Thyroid gland (tissue), 4 donors: ENCODE data around the gene RBM19.

Experiments used
- POLR2A ChIP-seq, 2 donors: fragments of 450-650 bp; IDR thresholded peaks; one replicate each; pipeline ENCODE4 v1.6.1; 2017; ENCODE audit warnings: antibody characterized with exemption in 2 of 2, mild to moderate bottlenecking in 2 of 2, moderate library complexity in 1 of 2
- TF ChIP-seq, protein P1 (sequence below), 6 experiments: fragments of 200-600 bp in 3 of 6; fragments of 450-650 bp in 3 of 6; sonication (generic) in 3 of 6; IDR thresholded peaks; one replicate each; pipeline ENCODE4 v1.5.1; 2016 to 2019; ENCODE audit warnings: antibody characterized with exemption in 6 of 6, mild to moderate bottlenecking in 2 of 6, inconsistent platforms in 1 of 6, moderate library complexity in 1 of 6

DNA sequence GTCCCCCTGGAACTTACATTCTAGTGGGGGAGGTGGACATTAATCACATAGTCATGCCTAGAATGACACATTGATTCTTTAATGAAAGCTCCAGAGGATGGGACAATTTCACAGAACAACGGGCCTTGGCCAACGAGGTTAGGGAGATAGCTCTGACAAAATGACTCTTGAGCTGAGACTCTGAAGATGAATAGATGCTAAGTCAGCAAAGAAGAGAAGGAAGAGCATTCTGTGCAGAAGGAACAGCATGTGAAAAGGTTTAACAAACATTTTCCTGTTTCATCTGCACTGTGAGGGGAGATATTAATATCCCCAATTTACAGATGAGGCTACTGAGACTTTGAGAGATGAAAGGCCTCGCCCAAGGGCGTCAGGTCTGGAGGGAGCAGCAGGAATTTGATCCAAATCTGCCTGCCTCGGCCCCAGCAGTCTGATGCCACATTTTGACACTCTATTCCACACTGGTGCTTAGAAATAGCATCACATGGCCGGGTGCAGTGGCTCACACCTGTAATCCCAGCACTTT lies 193.6 kb downstream of the RBM19 start:
- TF ChIP-seq, protein P1, sequence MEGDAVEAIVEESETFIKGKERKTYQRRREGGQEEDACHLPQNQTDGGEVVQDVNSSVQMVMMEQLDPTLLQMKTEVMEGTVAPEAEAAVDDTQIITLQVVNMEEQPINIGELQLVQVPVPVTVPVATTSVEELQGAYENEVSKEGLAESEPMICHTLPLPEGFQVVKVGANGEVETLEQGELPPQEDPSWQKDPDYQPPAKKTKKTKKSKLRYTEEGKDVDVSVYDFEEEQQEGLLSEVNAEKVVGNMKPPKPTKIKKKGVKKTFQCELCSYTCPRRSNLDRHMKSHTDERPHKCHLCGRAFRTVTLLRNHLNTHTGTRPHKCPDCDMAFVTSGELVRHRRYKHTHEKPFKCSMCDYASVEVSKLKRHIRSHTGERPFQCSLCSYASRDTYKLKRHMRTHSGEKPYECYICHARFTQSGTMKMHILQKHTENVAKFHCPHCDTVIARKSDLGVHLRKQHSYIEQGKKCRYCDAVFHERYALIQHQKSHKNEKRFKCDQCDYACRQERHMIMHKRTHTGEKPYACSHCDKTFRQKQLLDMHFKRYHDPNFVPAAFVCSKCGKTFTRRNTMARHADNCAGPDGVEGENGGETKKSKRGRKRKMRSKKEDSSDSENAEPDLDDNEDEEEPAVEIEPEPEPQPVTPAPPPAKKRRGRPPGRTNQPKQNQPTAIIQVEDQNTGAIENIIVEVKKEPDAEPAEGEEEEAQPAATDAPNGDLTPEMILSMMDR (IDR thresholded peaks at IDR 0.05) = no peak
- TF ChIP-seq POLR2A (IDR thresholded peaks at IDR 0.05) = no peak
